ENCODE data around the gene APC.

GRCh38 chr5:112772124-112772523 lies 34.4 kb downstream of the APC start:
- TF ChIP-seq CTCF (IDR thresholded peaks at IDR 0.05) (no peak), EZH2 (IDR thresholded peaks at IDR 0.05; ENCODE audit: borderline replicate concordance, insufficient read depth, low read depth, low read length, poor library complexity, severe bottlenecking) (no peak)

Measured in B cell (primary cell).